Measurements from ENCODE around the gene NGDN.
"Not testable (repeated sequence)": the region's sequence is repeated elsewhere in the genome, so short reads cannot be mapped to it uniquely, and the experiment has no call there.

Gene NGDN

GRCh38 chr14:23438101-23438971 lies 31.2 kb upstream of the NGDN start:
- H3K4me3 ChIP-seq (ENCODE audit: low read depth, low read length): no peak overlapping the region

- H3K4me3 ChIP-seq (ENCODE audit: low read depth, low read length): no peak overlapping the region
Measured at GRCh38 chr14:23439107-23439835, 30.2 kb upstream of the NGDN start.

GRCh38 chr14:23441076-23441475 lies 28.4 kb upstream of the NGDN start:
- H3K4me3 ChIP-seq (ENCODE audit: low read depth, low read length): no peak overlapping the region

GRCh38 chr14:23442721-23443356 lies 26.7 kb upstream of the NGDN start:
- no peak overlapping the region for H3K4me3 ChIP-seq (ENCODE audit: low read depth, low read length)

GRCh38 chr14:23443411-23443812 lies 26.1 kb upstream of the NGDN start:
- no peak overlapping the region for H3K4me3 ChIP-seq (ENCODE audit: low read depth, low read length)

- no peak overlapping the region for H3K4me3 ChIP-seq (ENCODE audit: low read depth, low read length)
Measured at GRCh38 chr14:23443881-23444280, 25.6 kb upstream of the NGDN start.

GRCh38 chr14:23444314-23444713 lies 25.2 kb upstream of the NGDN start:
- H3K4me3 ChIP-seq (ENCODE audit: low read depth, low read length): no peak overlapping the region

- H3K4me3 ChIP-seq (ENCODE audit: low read depth, low read length): no peak overlapping the region
Measured at GRCh38 chr14:23445773-23446172, 23.7 kb upstream of the NGDN start.

GRCh38 chr14:23446291-23446851 lies 23.1 kb upstream of the NGDN start:
- no peak overlapping the region for H3K4me3 ChIP-seq (ENCODE audit: low read depth, low read length)

- H3K4me3 ChIP-seq (ENCODE audit: low read depth, low read length): no peak overlapping the region
Measured at GRCh38 chr14:23447361-23448350, 21.8 kb upstream of the NGDN start.

GRCh38 chr14:23449314-23449713 lies 20.2 kb upstream of the NGDN start:
- no peak overlapping the region for H3K4me3 ChIP-seq (ENCODE audit: low read depth, low read length)

- H3K4me3 ChIP-seq (ENCODE audit: low read depth, low read length): no peak overlapping the region
Measured at GRCh38 chr14:23450379-23450778, 19.1 kb upstream of the NGDN start.

- H3K4me3 ChIP-seq (ENCODE audit: low read depth, low read length): no peak overlapping the region
Measured at GRCh38 chr14:23452237-23452636, 17.3 kb upstream of the NGDN start.

GRCh38 chr14:23454445-23454856 lies 15.1 kb upstream of the NGDN start:
- no peak overlapping the region for H3K4me3 ChIP-seq (ENCODE audit: low read depth, low read length)

GRCh38 chr14:23456883-23457586 lies 12.5 kb upstream of the NGDN start:
- not testable (repeated sequence) for H3K4me3 ChIP-seq (ENCODE audit: low read depth, low read length)

GRCh38 chr14:23457587-23458445 lies 11.7 kb upstream of the NGDN start:
- no peak overlapping the region for H3K4me3 ChIP-seq (ENCODE audit: low read depth, low read length)

GRCh38 chr14:23460960-23461359 lies 8.5 kb upstream of the NGDN start:
- no peak overlapping the region for H3K4me3 ChIP-seq (ENCODE audit: low read depth, low read length)

- H3K4me3 ChIP-seq (ENCODE audit: low read depth, low read length): no peak overlapping the region
Measured at GRCh38 chr14:23464700-23465099, 4.8 kb upstream of the NGDN start.

GRCh38 chr14:23465261-23465660 lies 4.2 kb upstream of the NGDN start:
- no peak overlapping the region for H3K4me3 ChIP-seq (ENCODE audit: low read depth, low read length)

All from iPS-11a (cell line).